OCI-LY7 (cell line): ENCODE data around the gene ACSS1. TPM values are rescaled to one million over a fixed set of nuclear protein-coding genes. Genes with fewer than 3 reads are reported as not detected.

Experiments used
- BruUV-seq: library from RNA; stranded (reverse); fragments of 400-500 nt; replicated peaks from 2 replicates; lab custom pipeline; 2021; lab: Mats Ljungman, UMichigan
- CTCF ChIA-PET: fragments of 300-600 bp; sonication (Branson Sonifier 250); formaldehyde crosslinking; loops from one replicate; lab custom pipeline; 2022; ENCODE audit warnings: antibody characterized with exemption; ENCODE audit not compliant: unreplicated experiment; lab: Charles Lee
- POLR2A ChIA-PET: fragments of 300-600 bp; sonication (Branson Sonifier 250); formaldehyde crosslinking; loops from one replicate; lab custom pipeline; 2022; ENCODE audit warnings: antibody characterized with exemption; lab: Charles Lee
- DNase-seq: peaks from one replicate; pipeline ENCODE4 v3.0.0-alpha.2; 2015; ENCODE audit warnings: low spot score
- H2AFZ ChIP-seq: fragments of 200-600 bp; sonication (generic), shearing (Covaris generic); 2 replicates; pipeline ENCODE4 v1.6.1; 2014; ENCODE audit warnings: mild to moderate bottlenecking, antibody characterized with exemption, low read length, moderate library complexity
- H3K27ac ChIP-seq: fragments of 200-600 bp; sonication (generic); 2 replicates; pipeline ENCODE4 v1.5.1; 2014; ENCODE audit warnings: mixed run types, low read depth, mild to moderate bottlenecking, moderate library complexity, low read length, inconsistent platforms; ENCODE audit not compliant: poor library complexity, severe bottlenecking
- H3K36me3 ChIP-seq: fragments of 200-600 bp; sonication (generic); 2 replicates; pipeline ENCODE4 v1.6.1; 2014; ENCODE audit warnings: mild to moderate bottlenecking, antibody characterized with exemption, low read length, moderate library complexity, mixed read lengths; ENCODE audit not compliant: insufficient read depth
- H3K4me1 ChIP-seq: fragments of 200-600 bp; sonication (generic); 2 replicates; pipeline ENCODE4 v1.5.1; 2014; ENCODE audit warnings: mild to moderate bottlenecking, low read length; ENCODE audit not compliant: insufficient read depth, poor library complexity, severe bottlenecking
- H3K4me2 ChIP-seq: fragments of 200-600 bp; sonication (generic); 2 replicates; pipeline ENCODE4 v1.6.1; 2014; ENCODE audit warnings: mild to moderate bottlenecking, low read length
- H3K4me3 ChIP-seq: fragments of 200-600 bp; sonication (generic); 2 replicates; pipeline ENCODE4 v1.5.1; 2014; ENCODE audit warnings: mild to moderate bottlenecking, low read depth, low read length; ENCODE audit not compliant: poor library complexity, severe bottlenecking
- H3K79me2 ChIP-seq: fragments of 200-600 bp; sonication (generic); 2 replicates; pipeline ENCODE4 v1.6.1; 2016; ENCODE audit warnings: low read depth, mild to moderate bottlenecking, low read length, moderate library complexity, mixed read lengths; ENCODE audit not compliant: insufficient read depth
- H3K9me2 ChIP-seq: fragments of 200-600 bp; sonication (generic); 2 replicates; pipeline ENCODE4 v1.6.1; 2016; ENCODE audit warnings: mild to moderate bottlenecking, low read length, mixed read lengths; ENCODE audit not compliant: insufficient read depth
- H3K9me3 ChIP-seq: fragments of 200-600 bp; sonication (generic); 2 replicates; pipeline ENCODE4 v1.6.1; 2014; ENCODE audit warnings: mild to moderate bottlenecking, mixed run types, low read length, mixed read lengths
- H4K20me1 ChIP-seq: fragments of 200-600 bp; sonication (generic); 2 replicates; pipeline ENCODE4 v1.6.1; 2014; ENCODE audit warnings: mild to moderate bottlenecking, antibody characterized with exemption, low read length, moderate library complexity, mixed read lengths; ENCODE audit not compliant: insufficient read depth
- CTCF ChIP-seq: fragments of 200-600 bp; sonication (generic); conservative IDR thresholded peaks from 2 replicates; pipeline ENCODE4 v1.5.1; 2014; ENCODE audit warnings: mild to moderate bottlenecking, antibody characterized with exemption, low read length, moderate library complexity, mixed read lengths
- EZH2phosphoT487 ChIP-seq: fragments of 200-600 bp; sonication (generic); IDR thresholded peaks from 2 replicates; pipeline ENCODE4 v1.6.1; 2018; ENCODE audit warnings: low read depth, borderline replicate concordance, mild to moderate bottlenecking, mixed run types, antibody characterized with exemption, low read length, moderate library complexity, mixed read lengths
- intact Hi-C: fragments of 100-400 bp; cut with micrococcal nuclease; formaldehyde crosslinking; loops from one replicate; pipeline ENCODE4 v1.10.0; 2022; ENCODE audit not compliant: unreplicated experiment
- total RNA-seq, 2 experiments: library from RNA; depleted of rRNA in 1 of 2; stranded (reverse); fragments of >200 nt in 1 of 2; shearing (Covaris generic) in 1 of 2; gene quantifications; 2 replicates each; pipeline ENCODE4 v1.2.3, GENCODE V29; 2014 to 2022

Gene ACSS1
- total RNA-seq, 2 experiments from 2014 or later = 0.35 to 0.40 TPM

GRCh38 chr20:25059866-25060465 is 2.0 kb upstream of the ACSS1 start:
- H3K4me3 ChIP-seq = no peak overlapping the region
- H3K79me2 ChIP-seq = no peaks in the 10 kb centered on the region
- H3K36me3 ChIP-seq = no peaks in the 10 kb centered on the region
- H2AFZ ChIP-seq = no peak overlapping the region
- intact Hi-C loops = loop anchor here (10.0 kb wide), 2 partner anchors 115 to 235 kb away; no protein-coding TSS in a partner anchor
- CTCF ChIA-PET = no interaction called here
- H3K9me2 ChIP-seq = no peaks in the 10 kb centered on the region
- H3K27ac ChIP-seq = no peak overlapping the region
- TF ChIP-seq EZH2phosphoT487 (no peak), CTCF (no peak)
- no TSS peak for BruUV-seq
- H3K4me2 ChIP-seq = no peak overlapping the region
- POLR2A ChIA-PET = no interaction called here
- no peaks in the 10 kb centered on the region for H3K9me3 ChIP-seq
- H3K4me1 ChIP-seq = peaks cover 20% of the 10 kb centered on the region
- DNase-seq = no peak
- no peaks in the 10 kb centered on the region for H4K20me1 ChIP-seq

- Histone ChIP-seq H3K9me2 (no peaks in the 10 kb centered on the region), H3K9me3 (no peaks in the 10 kb centered on the region), H3K4me3 (peak overlapping the region; percentile 65), H4K20me1 (no peaks in the 10 kb centered on the region), H3K4me2 (peak overlapping the region; percentile 79), H3K36me3 (no peaks in the 10 kb centered on the region), H3K4me1 (peaks cover 20% of the 10 kb centered on the region), H2AFZ (peak overlapping the region; percentile 62; the same call in 1 of the 2 replicates), H3K79me2 (no peaks in the 10 kb centered on the region), H3K27ac (no peak overlapping the region)
- intact Hi-C loops = no loop called here
- no TSS peak for BruUV-seq
- CTCF ChIA-PET = no interaction called here
- POLR2A ChIA-PET = interaction anchor here (0.7 kb wide), 1 partner anchor 67 kb away, joined by 3 read pairs; no protein-coding TSS in a partner anchor
- DNase-seq = no peak
- TF ChIP-seq EZH2phosphoT487 (no peak), CTCF (no peak)
These were observed 1.2 kb upstream of the ACSS1 start for GRCh38 chr20:25058847-25059810.
